ENCODE results near the gene CHMP3.
"Not testable (repeated sequence)": the region's sequence is repeated elsewhere in the genome, so short reads cannot be mapped to it uniquely, and the experiment has no call there.

CHMP3 gene

GRCh38 chr2:86500325-86501083 is 62.7 kb downstream of the CHMP3 start:
- DNase-seq, result peak; percentile 12

GRCh38 chr2:86499326-86499725 is 63.9 kb downstream of the CHMP3 start:
- DNase-seq, result no peak

DNA sequence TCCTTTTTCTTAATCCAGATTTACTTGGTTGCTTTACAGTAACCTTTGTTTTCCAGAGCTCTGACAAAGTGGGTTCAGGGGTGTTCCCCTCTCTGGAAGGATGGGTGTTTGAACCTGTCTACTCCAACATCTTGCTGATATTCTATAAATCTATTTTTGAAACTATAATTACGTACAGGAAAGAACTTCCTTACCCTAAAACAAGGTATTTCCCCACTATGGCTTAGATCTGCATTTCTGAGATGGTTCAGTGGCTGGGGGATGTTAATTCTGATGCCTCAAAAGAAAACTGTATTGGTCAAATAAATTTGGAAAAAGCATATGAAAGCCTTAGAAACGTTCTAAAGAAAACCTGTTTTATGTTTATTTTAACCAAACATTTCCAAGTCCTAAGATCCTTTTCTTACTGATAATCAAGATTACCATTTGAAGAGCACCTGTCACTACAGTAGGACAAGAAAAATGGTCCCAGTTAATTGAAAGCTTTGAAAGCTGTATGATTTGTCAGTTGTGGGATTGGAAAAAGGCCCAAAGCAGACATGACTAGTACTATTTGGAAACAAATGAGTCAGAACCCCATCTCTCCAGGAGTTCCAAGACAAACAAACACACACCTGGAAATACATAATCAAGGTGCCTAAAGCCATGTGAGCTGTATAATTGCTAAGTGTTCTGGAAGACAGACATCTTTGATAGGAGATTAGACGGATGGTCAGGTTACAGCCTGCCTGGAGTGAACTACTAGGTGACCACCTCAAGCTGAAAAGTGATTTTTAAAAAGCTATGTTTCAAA is 64.6 kb downstream of the CHMP3 start:
- no peak for DNase-seq

DNA sequence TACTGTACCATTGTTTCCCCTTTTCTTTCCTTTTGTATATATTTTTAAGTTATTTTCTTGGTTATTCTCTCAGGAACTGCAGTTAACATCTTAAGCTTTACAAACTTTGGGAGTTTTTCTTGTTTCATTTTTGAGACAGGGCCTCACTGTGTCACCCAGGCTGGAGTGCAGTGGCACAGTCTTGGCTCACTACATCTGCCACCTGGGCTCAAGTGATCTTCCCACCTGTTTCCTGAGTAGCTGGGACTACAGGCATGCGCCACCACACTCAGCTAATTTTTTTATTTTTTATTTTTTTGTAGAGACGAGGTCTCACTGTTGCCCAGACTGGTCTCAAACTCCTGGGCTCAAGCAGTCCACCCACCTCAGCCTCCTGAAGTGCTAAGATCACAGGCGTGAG is 66.9 kb downstream of the CHMP3 start:
- not testable (repeated sequence) for DNase-seq

- DNase-seq, result peak; percentile 13
Measured at GRCh38 chr2:86492048-86492453, 71.2 kb downstream of the CHMP3 start.

DNA sequence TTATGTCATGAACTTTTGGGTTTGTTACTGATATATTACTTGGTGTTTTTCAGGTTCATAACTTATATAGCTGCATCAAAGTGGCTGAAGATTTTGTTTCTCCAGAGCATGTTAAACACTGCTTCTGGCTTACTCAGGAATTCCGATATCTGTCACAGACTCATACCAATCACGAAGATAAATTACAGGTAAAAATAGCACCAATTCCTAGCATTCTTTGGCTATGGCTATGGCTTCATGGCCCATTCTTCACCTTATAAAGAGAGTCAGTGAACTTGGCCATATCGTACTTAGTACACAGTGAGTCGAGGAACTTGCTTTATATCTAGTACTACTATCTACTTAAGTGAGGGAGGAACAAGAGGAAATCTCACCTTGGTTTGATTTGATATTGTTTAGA is 72.2 kb downstream of the CHMP3 start:
- no peak for DNase-seq

DNA sequence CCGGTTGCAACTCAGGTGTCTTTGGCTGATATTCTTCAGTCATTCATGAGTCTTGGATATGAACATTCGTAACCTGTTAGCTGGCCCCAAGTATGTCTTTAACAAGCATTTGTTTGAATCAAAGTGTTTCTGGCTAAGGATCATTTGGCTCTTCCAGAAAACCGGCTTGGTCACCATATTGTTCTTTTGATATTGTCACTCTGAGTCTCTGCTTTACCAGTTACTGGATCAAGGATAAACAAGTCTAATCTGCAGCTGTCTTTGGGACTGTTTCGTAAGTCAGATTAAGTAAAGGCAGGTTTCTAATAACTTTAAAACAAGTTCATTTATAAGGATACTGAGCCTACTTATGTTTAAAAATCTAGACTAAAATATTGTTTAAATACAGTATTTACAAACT is 73.0 kb downstream of the CHMP3 start:
- no peak for DNase-seq

GRCh38 chr2:86489542-86489941 is 73.7 kb downstream of the CHMP3 start:
- DNase-seq, result no peak

GRCh38 chr2:86488561-86489250 is 74.5 kb downstream of the CHMP3 start:
- no peak for DNase-seq

GRCh38 chr2:86487062-86487461 is 76.2 kb downstream of the CHMP3 start:
- no peak for DNase-seq

- no peak for DNase-seq
Measured at GRCh38 chr2:86485802-86486201, 77.4 kb downstream of the CHMP3 start.

- DNase-seq, result no peak
Measured at GRCh38 chr2:86485103-86485502, 78.1 kb downstream of the CHMP3 start.

- no peak for DNase-seq
Measured at GRCh38 chr2:86484385-86484784, 78.9 kb downstream of the CHMP3 start.

- DNase-seq, result no peak
Measured at GRCh38 chr2:86482034-86482433, 81.2 kb downstream of the CHMP3 start.

GRCh38 chr2:86480105-86480504 is 83.1 kb downstream of the CHMP3 start:
- no peak for DNase-seq

DNA sequence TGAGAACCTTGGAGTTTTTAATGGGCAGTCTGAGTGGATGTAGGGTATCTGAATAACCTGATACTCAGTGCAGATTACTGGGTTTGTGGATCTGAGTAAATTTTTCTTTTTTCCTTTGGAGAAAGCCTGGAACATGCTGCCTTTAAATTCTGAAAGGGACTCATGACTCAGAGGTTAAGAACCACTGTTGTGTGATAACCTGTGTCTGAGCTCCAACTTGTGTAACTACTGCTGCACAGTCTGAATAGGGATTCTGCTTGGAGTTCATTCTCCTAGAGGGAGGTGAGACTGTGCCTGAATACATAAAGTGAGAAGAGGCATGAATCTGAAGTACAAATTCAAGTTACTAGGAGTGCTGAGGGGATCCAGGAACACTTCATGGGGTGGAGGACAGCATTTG is 85.9 kb downstream of the CHMP3 start:
- no peak for DNase-seq

- no peak for DNase-seq
Measured at GRCh38 chr2:86476918-86477317, 86.3 kb downstream of the CHMP3 start.

DNA sequence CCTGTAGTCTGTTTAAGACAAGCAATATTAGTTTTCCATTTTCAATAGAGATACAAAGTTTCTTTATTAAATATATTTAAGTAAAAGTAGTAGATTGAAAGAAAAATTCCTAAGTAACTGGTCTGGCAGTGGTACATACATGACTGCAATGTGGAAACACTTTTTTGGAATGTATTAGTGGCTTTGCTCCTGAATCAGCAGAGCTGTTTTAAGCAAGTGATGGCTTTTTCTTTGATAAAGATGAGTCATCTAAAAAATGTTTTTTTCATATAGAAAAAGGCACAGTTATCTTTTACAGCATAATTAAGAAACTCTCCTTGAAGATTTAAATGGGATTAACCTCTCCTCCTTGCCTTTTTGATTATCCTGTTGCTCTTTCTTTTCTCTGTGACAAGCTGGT is 87.2 kb downstream of the CHMP3 start:
- DNase-seq, result no peak

DNA sequence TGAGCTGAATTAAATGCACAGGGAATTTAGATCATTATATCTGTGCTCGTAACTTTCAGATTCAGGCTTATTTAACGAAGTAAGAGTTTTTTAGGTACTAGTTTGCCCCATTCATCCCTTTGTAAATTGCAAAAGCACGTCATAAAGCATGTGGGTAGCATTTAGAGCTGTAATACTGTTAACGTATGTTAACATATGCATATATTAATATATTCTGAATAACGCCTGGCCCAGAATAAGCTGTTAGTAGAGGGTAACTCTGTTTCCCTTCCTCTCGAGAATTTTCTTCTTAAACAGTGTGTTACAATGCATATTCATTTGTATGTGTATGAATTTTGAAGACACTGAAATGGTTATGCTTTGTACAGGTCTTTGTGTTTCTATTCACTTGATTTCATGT is 91.6 kb downstream of the CHMP3 start:
- no peak for DNase-seq

GRCh38 chr2:86470890-86471289 is 92.4 kb downstream of the CHMP3 start:
- no peak for DNase-seq

DNA sequence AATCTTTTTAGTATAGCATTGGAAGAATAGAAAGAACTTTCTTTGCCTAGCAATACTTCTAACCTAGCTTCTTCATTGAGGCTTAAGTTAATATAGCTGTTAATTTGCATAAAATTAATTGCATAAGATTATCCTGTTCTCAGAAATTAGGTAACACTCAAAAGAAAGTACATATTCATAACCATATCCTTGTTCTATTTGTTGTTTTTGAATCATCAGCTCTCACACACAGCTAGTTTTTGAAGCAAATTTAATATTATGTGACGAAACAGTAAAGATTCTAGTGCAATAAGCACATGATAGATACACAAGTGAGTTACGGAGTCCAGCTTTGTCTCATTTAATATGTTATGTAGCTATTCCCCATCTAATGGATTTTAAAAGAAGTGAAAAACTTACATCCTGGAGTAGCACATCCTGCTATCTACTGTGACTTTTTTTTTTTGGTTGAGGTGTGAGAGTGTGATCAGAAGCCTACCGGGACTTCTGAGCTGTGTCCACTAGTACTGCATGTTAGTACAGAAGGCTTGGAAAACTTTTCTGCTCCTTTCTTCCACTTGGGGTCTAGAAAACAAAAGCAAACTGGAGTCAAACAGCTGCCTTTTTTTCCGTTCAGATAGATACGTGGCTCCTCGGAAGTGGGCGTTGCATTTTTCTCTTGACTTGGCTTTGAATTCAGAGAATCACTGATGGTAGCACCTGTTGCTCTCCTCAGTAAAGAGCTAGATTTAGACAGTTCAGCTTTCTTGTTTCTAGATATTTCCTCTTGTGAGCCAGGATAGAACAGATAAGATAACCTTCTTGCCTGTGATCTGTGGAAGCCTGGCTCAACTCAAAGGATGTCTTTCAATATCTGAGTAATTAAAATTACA is 94.8 kb downstream of the CHMP3 start:
- DNase-seq, result no peak

GRCh38 chr2:86466306-86466705 is 96.9 kb downstream of the CHMP3 start:
- DNase-seq, result no peak

DNA sequence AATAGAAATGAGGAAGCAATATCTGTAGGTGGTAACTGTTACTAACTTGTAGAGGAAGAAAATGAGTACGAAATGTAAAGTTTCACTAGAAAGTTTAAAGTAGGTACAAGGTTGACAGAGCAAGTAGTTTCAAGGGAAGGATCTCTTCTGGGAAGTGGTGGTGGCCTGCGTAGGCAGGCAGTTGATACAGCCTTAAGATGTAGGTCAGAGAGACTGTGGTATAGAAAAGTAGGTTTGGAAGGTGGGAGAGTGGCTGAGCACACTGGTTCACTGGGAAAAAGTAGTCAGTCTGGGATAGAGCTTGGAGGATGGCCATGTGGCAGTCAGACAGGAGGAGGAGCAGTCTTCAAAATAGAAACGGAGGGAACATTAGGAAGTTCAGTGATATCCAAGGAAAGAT is 98.6 kb downstream of the CHMP3 start:
- DNase-seq, result no peak

All from eye (tissue), 1 donor.